ENCODE results near the gene DDX4.
"Not testable (repeated sequence)": the region's sequence is repeated elsewhere in the genome, so short reads cannot be mapped to it uniquely, and the experiment has no call there.

DNA sequence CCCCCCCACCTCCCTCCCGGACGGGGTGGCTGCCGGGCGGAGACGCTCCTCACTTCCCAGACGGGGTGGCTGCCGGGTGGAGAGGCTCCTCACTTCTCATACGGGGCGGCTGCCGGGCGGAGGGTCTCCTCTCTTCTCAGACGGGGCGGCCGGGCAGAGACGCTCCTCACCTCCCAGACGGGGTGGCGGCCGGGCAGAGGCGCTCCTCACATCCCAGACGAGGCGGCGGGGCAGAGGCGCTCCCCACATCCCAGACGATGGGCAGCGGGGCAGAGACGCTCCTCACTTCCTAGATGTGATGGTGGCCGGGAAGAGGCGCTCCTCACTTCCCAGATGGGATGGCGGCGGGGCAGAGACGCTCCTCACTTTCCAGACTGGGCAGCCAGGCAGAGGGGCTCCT, 41.2 kb upstream of the DDX4 start:
- not testable (repeated sequence) for TF ChIP-seq CTCF (IDR thresholded peaks at IDR 0.05); ZFX (IDR thresholded peaks at IDR 0.05; ENCODE audit: borderline replicate concordance)

Measured in 22Rv1 (cell line).